Tibial nerve (tissue), 3 donors: ENCODE measurements around the gene PSMF1.

Experiments used
- POLR2A ChIP-seq, 2 donors: fragments of 450-650 bp; IDR thresholded peaks; one replicate each; pipeline ENCODE4 v1.6.1; 2017; ENCODE audit warnings: antibody characterized with exemption in 2 of 2, mild to moderate bottlenecking in 2 of 2, moderate library complexity in 2 of 2
- TF ChIP-seq, protein P1 (sequence below), 5 experiments: fragments of 200-600 bp in 3 of 5; fragments of 450-650 bp in 2 of 5; sonication (generic) in 3 of 5; IDR thresholded peaks; one replicate each; pipeline ENCODE4 v1.5.1; 2016 to 2019; ENCODE audit warnings: antibody characterized with exemption in 5 of 5, mild to moderate bottlenecking in 3 of 5, moderate library complexity in 2 of 5

DNA sequence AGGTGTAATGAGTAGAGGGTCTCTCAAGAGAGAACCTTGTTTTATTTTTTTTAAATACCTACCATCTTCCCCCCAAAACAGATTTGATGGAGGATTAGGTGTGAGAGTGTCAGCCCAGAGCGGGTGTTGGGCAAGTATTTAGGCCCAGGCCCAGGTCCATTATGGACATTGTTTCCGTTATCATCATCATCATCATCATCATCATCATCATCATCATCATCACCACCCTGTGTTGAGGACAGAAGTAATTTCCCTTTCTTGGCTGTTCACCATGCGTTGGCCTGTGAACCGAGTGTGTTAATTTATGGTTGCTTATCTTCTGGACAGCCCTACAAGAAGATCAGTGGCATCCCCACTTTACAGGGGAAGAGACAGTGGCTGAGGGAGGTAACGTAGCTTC, 28.6 kb downstream of the PSMF1 start:
- TF ChIP-seq, protein P1, sequence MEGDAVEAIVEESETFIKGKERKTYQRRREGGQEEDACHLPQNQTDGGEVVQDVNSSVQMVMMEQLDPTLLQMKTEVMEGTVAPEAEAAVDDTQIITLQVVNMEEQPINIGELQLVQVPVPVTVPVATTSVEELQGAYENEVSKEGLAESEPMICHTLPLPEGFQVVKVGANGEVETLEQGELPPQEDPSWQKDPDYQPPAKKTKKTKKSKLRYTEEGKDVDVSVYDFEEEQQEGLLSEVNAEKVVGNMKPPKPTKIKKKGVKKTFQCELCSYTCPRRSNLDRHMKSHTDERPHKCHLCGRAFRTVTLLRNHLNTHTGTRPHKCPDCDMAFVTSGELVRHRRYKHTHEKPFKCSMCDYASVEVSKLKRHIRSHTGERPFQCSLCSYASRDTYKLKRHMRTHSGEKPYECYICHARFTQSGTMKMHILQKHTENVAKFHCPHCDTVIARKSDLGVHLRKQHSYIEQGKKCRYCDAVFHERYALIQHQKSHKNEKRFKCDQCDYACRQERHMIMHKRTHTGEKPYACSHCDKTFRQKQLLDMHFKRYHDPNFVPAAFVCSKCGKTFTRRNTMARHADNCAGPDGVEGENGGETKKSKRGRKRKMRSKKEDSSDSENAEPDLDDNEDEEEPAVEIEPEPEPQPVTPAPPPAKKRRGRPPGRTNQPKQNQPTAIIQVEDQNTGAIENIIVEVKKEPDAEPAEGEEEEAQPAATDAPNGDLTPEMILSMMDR (IDR thresholded peaks at IDR 0.05) = no peak
- TF ChIP-seq POLR2A (IDR thresholded peaks at IDR 0.05) = no peak
